Panc1 (cell line): ENCODE measurements around the gene ACSL1. TPM values are rescaled to one million over a fixed set of nuclear protein-coding genes. Genes with fewer than 3 reads are reported as not detected.

Experiments
- ATAC-seq: fragments of 200-7000 bp; cut with Tn5 transposase; 2 replicates; pipeline ENCODE4 v1.9.1; 2020; ENCODE audit warnings: mild to moderate bottlenecking, moderate library complexity
- BruUV-seq: library from RNA; stranded (reverse); fragments of 400-500 nt; replicated peaks from 2 replicates; lab custom pipeline; 2021; lab: Mats Ljungman, UMichigan
- CTCF ChIA-PET: fragments of 300-600 bp; sonication (Branson Sonifier 250); formaldehyde crosslinking; loops from one replicate; lab custom pipeline; 2022; ENCODE audit warnings: antibody characterized with exemption; lab: Charles Lee
- POLR2A ChIA-PET: fragments of 300-600 bp; sonication (Branson Sonifier 250); formaldehyde crosslinking; loops from one replicate; lab custom pipeline; 2022; ENCODE audit warnings: antibody characterized with exemption; lab: Charles Lee
- DNase-seq: peaks from one replicate; pipeline ENCODE4 v3.0.0-alpha.2; 2010; ENCODE audit warnings: low read depth, low spot score
- H3K27ac ChIP-seq: 2 replicates; pipeline ENCODE4 v1.5.1; 2011; ENCODE audit warnings: mild to moderate bottlenecking, low read length, inconsistent platforms
- H3K27me3 ChIP-seq: fragments of 200-500 bp; sonication (Bioruptor generic); 2 replicates; pipeline ENCODE4 v1.6.0; 2014; ENCODE audit warnings: low read length, inconsistent platforms; ENCODE audit not compliant: control insufficient read depth, insufficient read depth
- H3K36me3 ChIP-seq: fragments of 200-500 bp; sonication (Bioruptor generic); 2 replicates; pipeline ENCODE4 v1.5.1; 2014; ENCODE audit warnings: inconsistent platforms, mild to moderate bottlenecking, low read length, moderate library complexity; ENCODE audit not compliant: control insufficient read depth, insufficient read depth
- H3K4me1 ChIP-seq: 2 replicates; pipeline ENCODE4 v1.5.1; 2011; ENCODE audit warnings: inconsistent platforms, mild to moderate bottlenecking, low read length, moderate library complexity; ENCODE audit not compliant: control insufficient read depth, insufficient read depth
- H3K4me3 ChIP-seq, 2 experiments: 2 replicates each; pipeline ENCODE4 v1.5.1; 2011 to 2012; ENCODE audit warnings: low read depth in 2 of 2, low read length in 2 of 2, mild to moderate bottlenecking in 2 of 2, inconsistent platforms in 1 of 2, moderate library complexity in 1 of 2
- H3K9me3 ChIP-seq: fragments of 200-500 bp; sonication (Bioruptor generic); 2 replicates; pipeline ENCODE4 v1.5.1; 2014; ENCODE audit warnings: low read depth, mild to moderate bottlenecking, inconsistent platforms, low read length, moderate library complexity; ENCODE audit not compliant: control insufficient read depth, insufficient read depth
- CTCF ChIP-seq: fragments of 450-650 bp; IDR thresholded peaks from 2 replicates; pipeline ENCODE4 v1.5.1; 2017; ENCODE audit warnings: mild to moderate bottlenecking
- POLR2AphosphoS5 ChIP-seq: IDR thresholded peaks from 2 replicates; pipeline ENCODE4 v1.6.1; 2012; ENCODE audit warnings: mild to moderate bottlenecking, low read depth, low read length, moderate library complexity
- REST ChIP-seq, 2 experiments: IDR thresholded peaks; 2 replicates each; pipeline ENCODE4 v1.6.1; 2011 to 2012; ENCODE audit warnings: low read depth in 2 of 2, control low read depth in 1 of 2, low read length in 1 of 2, mild to moderate bottlenecking in 1 of 2, moderate library complexity in 1 of 2; ENCODE audit not compliant: insufficient read depth in 1 of 2
- SIN3A ChIP-seq: IDR thresholded peaks from 2 replicates; pipeline ENCODE4 v1.6.1; 2012; ENCODE audit warnings: low read depth, mild to moderate bottlenecking, low read length, moderate library complexity, borderline replicate concordance; ENCODE audit not compliant: insufficient read depth
- TCF7L2 ChIP-seq: IDR thresholded peaks from 2 replicates; pipeline ENCODE4 v1.6.1; 2011; ENCODE audit warnings: mild to moderate bottlenecking, low read depth, low read length, inconsistent platforms
- in situ Hi-C: cut with HindIII; loops from 2 replicates; pipeline ENCODE4 v1.10.0; 2016; ENCODE audit warnings: low sequenced_read_pairs, low pct_unique_long_range_greater_than_20kb
- intact Hi-C: fragments of 100-400 bp; cut with micrococcal nuclease; formaldehyde crosslinking; loops from one replicate; pipeline ENCODE4 v1.10.0; 2022; ENCODE audit not compliant: unreplicated experiment
- total RNA-seq: library from RNA; stranded (reverse); gene quantifications from one replicate; pipeline ENCODE4 v1.2.1, GENCODE V29; 2021; ENCODE audit not compliant: unreplicated experiment

Gene ACSL1
- total RNA-seq, 1 experiment from 2014 or later: 15.4 TPM

GRCh38 chr4:184811526-184812198 lies 14.1 kb downstream of the ACSL1 start:
- in situ Hi-C loops: no loop called here

GRCh38 chr4:184810720-184811119 lies 15.0 kb downstream of the ACSL1 start:
- Histone ChIP-seq H3K27me3 (no peaks in the 10 kb centered on the region), H3K4me3 (no peak overlapping the region), H3K4me1 (peaks cover 22% of the 10 kb centered on the region), H3K9me3 (no peaks in the 10 kb centered on the region), H3K36me3 (no peaks in the 10 kb centered on the region), H3K27ac (no peak overlapping the region)
- DNase-seq (no peak), ATAC-seq (no peak)
- intact Hi-C loops (no loop called here), in situ Hi-C loops (no loop called here)
- ChIA-PET POLR2A (no interaction called here), CTCF (no interaction called here)
- no peak for TF ChIP-seq SIN3A
- no peak for TF ChIP-seq POLR2AphosphoS5
- no peak for TF ChIP-seq TCF7L2
- TF ChIP-seq REST (IDR thresholded peaks at IDR 0.05; ENCODE audit: insufficient read depth in 1 of 2, low read depth in 2 of 2, low read length in 1 of 2): no peak
- BruUV-seq: no TSS peak

More at GRCh38 chr4:184811526-184812198, 14.1 kb downstream of the ACSL1 start:
- BruUV-seq: no TSS peak
- Histone ChIP-seq H3K9me3 (no peaks in the 10 kb centered on the region), H3K4me3 (no peak overlapping the region), H3K4me1 (peaks cover 22% of the 10 kb centered on the region), H3K27ac (no peak overlapping the region), H3K27me3 (no peaks in the 10 kb centered on the region), H3K36me3 (no peaks in the 10 kb centered on the region)
- DNase-seq (no peak), ATAC-seq (no peak)
- intact Hi-C loops: no loop called here
- ChIA-PET POLR2A (no interaction called here), CTCF (no interaction called here)
- TF ChIP-seq POLR2AphosphoS5: no peak
- TF ChIP-seq SIN3A: no peak
- TF ChIP-seq TCF7L2: no peak
- TF ChIP-seq CTCF: no peak
- TF ChIP-seq REST (IDR thresholded peaks at IDR 0.05; ENCODE audit: insufficient read depth in 1 of 2, low read depth in 2 of 2, low read length in 1 of 2): no peak
